ENCODE measurements around the gene DOCK3.

- TF ChIP-seq CTCF (IDR thresholded peaks at IDR 0.05; ENCODE audit: insufficient read depth, low read length), result no peak
- TF ChIP-seq REST (IDR thresholded peaks at IDR 0.05; ENCODE audit: insufficient replicate concordance, low read depth), result no peak
- TF ChIP-seq POLR2AphosphoS5 (IDR thresholded peaks at IDR 0.05; ENCODE audit: low read depth), result no peak
Observed at GRCh38 chr3:51395493-51396213, 720.9 kb downstream of the DOCK3 start.

Measured in HL-60 (cell line).